HCT116 (cell line): ENCODE results near the gene PAPOLB. TPM values are rescaled to one million over a fixed set of nuclear protein-coding genes. Genes with fewer than 3 reads are reported as not detected.

ENCODE experiments used
- ATAC-seq: fragments of 200-7000 bp; cut with Tn5 transposase; 2 replicates; pipeline ENCODE4 v1.9.1; 2020; ENCODE audit warnings: mild to moderate bottlenecking, moderate library complexity
- BruUV-seq: library from RNA; stranded (reverse); fragments of 400-500 nt; replicated peaks from 2 replicates; lab custom pipeline; 2021; lab: Mats Ljungman, UMichigan
- CTCF ChIA-PET: fragments of 300-600 bp; sonication (Branson Sonifier 250); formaldehyde crosslinking; loops from one replicate; lab custom pipeline; 2021; ENCODE audit warnings: antibody characterized with exemption; lab: Charles Lee
- POLR2A ChIA-PET: fragments of 300-600, 350-600 bp; sonication (Branson Sonifier 250); formaldehyde crosslinking; loops from one replicate; lab custom pipeline; 2021; ENCODE audit warnings: antibody characterized with exemption; lab: Charles Lee
- RAD21 ChIA-PET, 2 experiments: fragments of 300-600 bp; sonication (Branson Sonifier 250); formaldehyde crosslinking; loops; one replicate each; lab custom pipeline; 2023; ENCODE audit warnings: low total read pairs in 2 of 2; ENCODE audit not compliant: uncharacterized antibody in 2 of 2, unreplicated experiment in 2 of 2, low non-redundant PET in 1 of 2; lab: Charles Lee
- DNase-seq: peaks from one replicate; pipeline ENCODE4 v3.0.0-alpha.2; 2010; ENCODE audit warnings: low read depth, low spot score
- H2AFZ ChIP-seq: fragments of 200-600 bp; shearing (Covaris generic), sonication (generic); 2 replicates; pipeline ENCODE4 v1.6.1; 2017; ENCODE audit warnings: low read depth, mixed run types, mixed read lengths, antibody characterized with exemption, low read length; ENCODE audit not compliant: poor library complexity, severe bottlenecking
- H3K27ac ChIP-seq: 2 replicates; pipeline ENCODE4 v1.5.1; 2012; ENCODE audit warnings: low read depth, low read length
- H3K27me3 ChIP-seq: fragments of 200-600 bp; sonication (generic); 2 replicates; pipeline ENCODE4 v1.6.1; 2016; ENCODE audit warnings: mixed run types, low read length, mixed read lengths; ENCODE audit not compliant: insufficient read depth
- H3K36me3 ChIP-seq, 2 experiments: fragments of 200-500 bp in 1 of 2; fragments of 200-600 bp in 1 of 2; sonication (Bioruptor generic) in 1 of 2; sonication (generic) in 1 of 2; 2 replicates each; pipeline versions ENCODE4 v1.5.1 to v1.6.1; 2014 to 2016; ENCODE audit warnings: low read length in 2 of 2, inconsistent platforms in 1 of 2, mixed read lengths in 1 of 2, mixed run types in 1 of 2; ENCODE audit not compliant: insufficient read depth in 2 of 2, control insufficient read depth in 1 of 2
- H3K4me1 ChIP-seq, 2 experiments: fragments of 200-600 bp in 1 of 2; sonication (generic) in 1 of 2; 2 replicates each; pipeline versions ENCODE4 v1.5.1 to v1.6.1; 2012 to 2017; ENCODE audit warnings: low read length in 2 of 2, inconsistent platforms in 1 of 2, mild to moderate bottlenecking in 1 of 2, mixed read lengths in 1 of 2, mixed run types in 1 of 2, moderate library complexity in 1 of 2; ENCODE audit not compliant: insufficient read depth in 2 of 2, control insufficient read depth in 1 of 2
- H3K4me2 ChIP-seq: fragments of 200-600 bp; sonication (generic); 2 replicates; pipeline ENCODE4 v1.6.1; 2017; ENCODE audit warnings: mixed run types, low read length, mixed read lengths
- H3K4me3 ChIP-seq, 2 experiments: fragments of 200-600 bp in 1 of 2; sonication (generic) in 1 of 2; replicated peaks in 1 of 2; 2 replicates each; pipeline ENCODE4 v1.5.1; 2011 to 2016; ENCODE audit warnings: low read length in 2 of 2, control low read depth in 1 of 2, low read depth in 1 of 2, mild to moderate bottlenecking in 1 of 2, mixed read lengths in 1 of 2, mixed run types in 1 of 2
- H3K79me2 ChIP-seq: fragments of 200-600 bp; sonication (generic); 2 replicates; pipeline ENCODE4 v1.6.1; 2017; ENCODE audit warnings: mild to moderate bottlenecking, mixed run types, low read length, moderate library complexity, mixed read lengths; ENCODE audit not compliant: insufficient read depth
- H3K9ac ChIP-seq: fragments of 200-600 bp; sonication (generic); 2 replicates; pipeline ENCODE4 v1.6.1; 2016; ENCODE audit warnings: low read length, mixed read lengths
- H3K9me2 ChIP-seq: fragments of 200-600 bp; sonication (generic), shearing (Covaris generic); 2 replicates; pipeline ENCODE4 v1.6.1; 2017; ENCODE audit warnings: mixed run types, mild to moderate bottlenecking, moderate library complexity; ENCODE audit not compliant: insufficient read depth
- H3K9me3 ChIP-seq, 2 experiments: fragments of 200-500 bp in 1 of 2; fragments of 200-600 bp in 1 of 2; sonication (Bioruptor generic) in 1 of 2; sonication (generic) in 1 of 2; 2 replicates each; pipeline ENCODE4 v1.6.1; 2014 to 2017; ENCODE audit warnings: low read length in 2 of 2, mixed read lengths in 2 of 2, inconsistent platforms in 1 of 2, low read depth in 1 of 2, mild to moderate bottlenecking in 1 of 2, mixed run types in 1 of 2, moderate library complexity in 1 of 2; ENCODE audit not compliant: control insufficient read depth in 1 of 2, insufficient read depth in 1 of 2
- H4K20me1 ChIP-seq: fragments of 200-600 bp; sonication (generic), shearing (Covaris generic); 2 replicates; pipeline ENCODE4 v1.6.1; 2017; ENCODE audit warnings: mixed run types, mild to moderate bottlenecking, moderate library complexity; ENCODE audit not compliant: insufficient read depth
- CTCF ChIP-seq, 3 experiments: fragments of 200-600 bp in 1 of 3; sonication (generic) in 1 of 3; IDR thresholded peaks in 2 of 3; conservative IDR thresholded peaks in 1 of 3; 2 replicates each; pipeline ENCODE4 v1.5.1; 2012 to 2017; ENCODE audit warnings: low read depth in 2 of 3, low read length in 2 of 3, antibody characterized with exemption in 1 of 3, borderline replicate concordance in 1 of 3, control low read depth in 1 of 3, mild to moderate bottlenecking in 1 of 3, mixed read lengths in 1 of 3, mixed run types in 1 of 3, moderate library complexity in 1 of 3; ENCODE audit not compliant: insufficient read depth in 1 of 3
- EGR1 ChIP-seq: IDR thresholded peaks from 2 replicates; pipeline ENCODE4 v1.6.1; 2012; ENCODE audit warnings: low read depth
- JUND ChIP-seq: IDR thresholded peaks from 2 replicates; pipeline ENCODE4 v1.6.1; 2012
- SIN3A ChIP-seq: IDR thresholded peaks from 2 replicates; pipeline ENCODE4 v1.6.1; 2012; ENCODE audit warnings: low read depth
- SRF ChIP-seq: IDR thresholded peaks from 2 replicates; pipeline ENCODE4 v1.6.1; 2012; ENCODE audit warnings: low read depth
- YY1 ChIP-seq: IDR thresholded peaks from 2 replicates; pipeline ENCODE4 v1.6.1; 2011; ENCODE audit warnings: low read length, low read depth, moderate library complexity, mild to moderate bottlenecking; ENCODE audit not compliant: insufficient replicate concordance; ENCODE audit errors: extremely low read depth
- intact Hi-C: fragments of 100-400 bp; cut with micrococcal nuclease; formaldehyde crosslinking; loops from 2 replicates; pipeline ENCODE4 v1.10.0; 2022
- total RNA-seq: library from RNA; stranded (reverse); gene quantifications from one replicate; pipeline ENCODE4 v1.2.1, GENCODE V29; 2021; ENCODE audit not compliant: unreplicated experiment

PAPOLB gene
- total RNA-seq, 1 experiment from 2014 or later: 0.20 TPM

GRCh38 chr7:4906682-4907081 lies 44.9 kb upstream of the PAPOLB start:
- Histone ChIP-seq H3K27me3 (no peaks in the 10 kb centered on the region), H3K4me3 (no peak overlapping the region), H4K20me1 (no peaks in the 10 kb centered on the region), H3K79me2 (no peaks in the 10 kb centered on the region), H3K4me1 (no peaks in the 10 kb centered on the region), H3K27ac (no peak overlapping the region), H3K9me2 (no peaks in the 10 kb centered on the region), H3K9ac (no peak overlapping the region), H2AFZ (no peak overlapping the region), H3K9me3 (no peaks in the 10 kb centered on the region), H3K4me2 (no peak overlapping the region), H3K36me3 (no peaks in the 10 kb centered on the region)
- TF ChIP-seq SIN3A (no peak), SRF (peak; percentile 49), EGR1 (no peak)
- ChIA-PET RAD21 (no interaction called here), CTCF (no interaction called here), POLR2A (no interaction called here)
- peak; percentile 24 for DNase-seq
- ATAC-seq: peak; percentile 50; the same call in 1 of the 2 replicates
- no TSS peak for BruUV-seq
- intact Hi-C loops: no loop called here

- Histone ChIP-seq H3K9ac (no peak overlapping the region), H3K36me3 (no peaks in the 10 kb centered on the region), H3K4me2 (no peak overlapping the region), H3K79me2 (no peaks in the 10 kb centered on the region), H3K4me3 (no peak overlapping the region), H3K9me3 (no peaks in the 10 kb centered on the region), H3K4me1 (no peaks in the 10 kb centered on the region), H3K27ac (no peak overlapping the region), H3K27me3 (no peaks in the 10 kb centered on the region), H4K20me1 (no peaks in the 10 kb centered on the region), H3K9me2 (no peaks in the 10 kb centered on the region), H2AFZ (no peak overlapping the region)
- ChIA-PET POLR2A (no interaction called here), RAD21 (no interaction called here), CTCF (no interaction called here)
- DNase-seq (no peak), ATAC-seq (no peak)
- no TSS peak for BruUV-seq
- intact Hi-C loops: no loop called here
- no peak for TF ChIP-seq YY1
- no peak for TF ChIP-seq JUND
- TF ChIP-seq CTCF (IDR thresholded peaks at IDR 0.05 in 2 of 3, conservative IDR thresholded peaks at IDR 0.05 in 1 of 3; ENCODE audit: borderline replicate concordance in 1 of 3, insufficient read depth in 1 of 3, low read depth in 2 of 3, low read length in 2 of 3): no peak
These were observed 43.3 kb upstream of the PAPOLB start for GRCh38 chr7:4905171-4905570.
